HepG2 (cell line): ENCODE data around the gene SAP25. TPM values are rescaled to one million over a fixed set of nuclear protein-coding genes. Genes with fewer than 3 reads are reported as not detected.
A peak's percentile ranks its signal among the peaks of the same experiment; 100 is the strongest.

Experiments
- ARNT ChIP-seq: fragments of 450-650 bp; IDR thresholded peaks from 2 replicates; pipeline ENCODE4 v1.6.1; 2017
- HDAC1 ChIP-seq: sonication (generic); formaldehyde crosslinking; IDR thresholded peaks from 2 replicates; pipeline ENCODE4 v1.5.1; 2020; ENCODE audit warnings: mild to moderate bottlenecking, missing genetic modification reagents
- HNF4A ChIP-seq: sonication (generic); formaldehyde crosslinking; IDR thresholded peaks from 2 replicates; pipeline ENCODE4 v1.4.0; 2020; ENCODE audit warnings: missing genetic modification reagents
- HOXD1 ChIP-seq: sonication (generic); formaldehyde crosslinking; IDR thresholded peaks from 2 replicates; pipeline ENCODE4 v1.5.0; 2020; ENCODE audit warnings: missing genetic modification reagents
- KDM2A ChIP-seq: sonication (generic); formaldehyde crosslinking; IDR thresholded peaks from 2 replicates; pipeline ENCODE4 v1.4.0; 2020; ENCODE audit warnings: low read depth, missing genetic modification reagents, borderline replicate concordance
- XBP1 ChIP-seq: sonication (generic); formaldehyde crosslinking; IDR thresholded peaks from 2 replicates; pipeline ENCODE4 v1.5.0; 2020; ENCODE audit warnings: missing genetic modification reagents
- polyA plus RNA-seq, 8 experiments: library from polyadenylated mRNA; depleted of rRNA in 3 of 8; stranded (reverse) in 7 of 8; unstranded in 1 of 8; fragments of >200 nt; fragmentation: Illumina TruSeq in 4 of 8; extraction: Trizol in 4 of 8; gene quantifications; 2 replicates each; pipeline versions ENCODE4 v1.2.1 to v1.2.3, GENCODE V29; 2011 to 2016; ENCODE audit warnings: low read depth in 4 of 8, missing spikeins in 1 of 8, mixed read lengths in 1 of 8; ENCODE audit not compliant: insufficient read depth in 1 of 8
- total RNA-seq, 5 experiments: library from RNA; depleted of rRNA; stranded (reverse); fragments of >200 nt; fragmentation: Illumina TruSeq; extraction: Trizol; gene quantifications; 2 replicates each; pipeline ENCODE4 v1.2.3, GENCODE V29; 2016; ENCODE audit warnings: low read depth in 1 of 5
- TF ChIP-seq, protein P1 (sequence below): IDR thresholded peaks from 2 replicates; pipeline ENCODE4 v1.6.1; 2016; ENCODE audit warnings: mild to moderate bottlenecking
- TF ChIP-seq, protein P2 (sequence below): IDR thresholded peaks from 2 replicates; pipeline ENCODE4 v1.6.1; 2012; ENCODE audit warnings: low read length, improper control_type of control experiment
- TF ChIP-seq, protein P3 (sequence below): fragments of 450-650 bp; IDR thresholded peaks from 2 replicates; pipeline ENCODE4 v1.6.1; 2017
- TF ChIP-seq, protein P4 (sequence below): sonication (generic); formaldehyde crosslinking; IDR thresholded peaks from 2 replicates; pipeline ENCODE4 v1.8.0; 2022; ENCODE audit warnings: missing genetic modification reagents, low read depth, mild to moderate bottlenecking, borderline replicate concordance
- TF ChIP-seq, protein P5 (sequence below): sonication (generic); formaldehyde crosslinking; IDR thresholded peaks from 2 replicates; pipeline ENCODE4 v1.8.1; 2023; ENCODE audit warnings: mild to moderate bottlenecking, missing genetic modification reagents, borderline replicate concordance
- TF ChIP-seq, protein P6 (sequence below): sonication (generic); formaldehyde crosslinking; conservative IDR thresholded peaks from 2 replicates; pipeline ENCODE4 v1.4.0; 2020; ENCODE audit warnings: mild to moderate bottlenecking, missing genetic modification reagents, moderate library complexity
- TF ChIP-seq, protein P7 (sequence below): sonication (generic); formaldehyde crosslinking; IDR thresholded peaks from 2 replicates; pipeline ENCODE4 v1.5.0; 2020; ENCODE audit warnings: mild to moderate bottlenecking, missing genetic modification reagents, borderline replicate concordance

SAP25 gene
- total and polyA plus RNA-seq, 2 of the 13 experiments (the other 11 are each of a cell fraction or from before 2014, with no cell fraction given), result 0.15 to 0.20 TPM

DNA sequence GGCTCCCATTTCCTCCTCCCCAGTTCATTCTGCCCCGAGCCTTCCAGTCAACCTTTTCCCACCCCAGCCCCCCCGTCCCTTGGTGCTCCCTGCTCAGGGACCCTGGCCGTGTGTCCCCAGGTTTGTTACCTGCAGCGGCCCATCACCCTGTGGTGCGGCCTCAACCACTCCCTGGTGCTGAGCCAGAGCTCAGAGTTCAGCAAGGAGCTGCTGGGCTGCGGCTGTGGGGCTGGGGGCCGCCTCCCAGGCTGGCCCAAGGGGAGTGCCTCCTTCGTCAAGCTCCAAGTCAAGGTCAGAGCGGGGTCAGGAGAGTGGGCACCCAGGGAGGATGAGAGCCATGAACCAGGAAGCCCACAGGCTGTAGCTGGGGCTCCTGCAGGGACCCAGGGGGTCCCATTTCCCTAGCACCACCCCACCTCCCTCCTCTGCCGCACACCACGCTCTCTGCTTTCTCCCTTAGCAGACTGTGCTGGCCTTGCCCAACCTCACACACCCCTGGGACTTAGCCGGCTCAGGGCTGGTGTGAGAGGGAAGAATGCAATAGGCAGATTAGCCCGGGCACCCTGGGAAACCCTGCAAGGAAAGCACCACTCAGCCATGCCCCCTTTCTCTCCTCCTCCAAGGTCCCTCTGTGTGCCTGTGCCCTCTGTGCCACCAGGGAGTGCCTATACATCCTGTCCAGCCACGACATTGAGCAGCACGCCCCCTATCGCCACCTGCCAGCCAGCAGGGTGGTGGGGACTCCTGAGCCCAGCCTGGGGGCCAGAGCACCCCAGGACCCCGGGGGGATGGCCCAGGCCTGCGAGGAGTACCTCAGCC is 26.4 kb upstream of the SAP25 start (continued):
- TF ChIP-seq, protein P1, sequence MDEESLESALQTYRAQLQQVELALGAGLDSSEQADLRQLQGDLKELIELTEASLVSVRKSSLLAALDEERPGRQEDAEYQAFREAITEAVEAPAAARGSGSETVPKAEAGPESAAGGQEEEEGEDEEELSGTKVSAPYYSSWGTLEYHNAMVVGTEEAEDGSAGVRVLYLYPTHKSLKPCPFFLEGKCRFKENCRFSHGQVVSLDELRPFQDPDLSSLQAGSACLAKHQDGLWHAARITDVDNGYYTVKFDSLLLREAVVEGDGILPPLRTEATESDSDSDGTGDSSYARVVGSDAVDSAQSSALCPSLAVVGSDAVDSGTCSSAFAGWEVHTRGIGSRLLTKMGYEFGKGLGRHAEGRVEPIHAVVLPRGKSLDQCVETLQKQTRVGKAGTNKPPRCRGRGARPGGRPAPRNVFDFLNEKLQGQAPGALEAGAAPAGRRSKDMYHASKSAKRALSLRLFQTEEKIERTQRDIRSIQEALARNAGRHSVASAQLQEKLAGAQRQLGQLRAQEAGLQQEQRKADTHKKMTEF (CRISPR knock-in tag), result no peak
- TF ChIP-seq, protein P2, sequence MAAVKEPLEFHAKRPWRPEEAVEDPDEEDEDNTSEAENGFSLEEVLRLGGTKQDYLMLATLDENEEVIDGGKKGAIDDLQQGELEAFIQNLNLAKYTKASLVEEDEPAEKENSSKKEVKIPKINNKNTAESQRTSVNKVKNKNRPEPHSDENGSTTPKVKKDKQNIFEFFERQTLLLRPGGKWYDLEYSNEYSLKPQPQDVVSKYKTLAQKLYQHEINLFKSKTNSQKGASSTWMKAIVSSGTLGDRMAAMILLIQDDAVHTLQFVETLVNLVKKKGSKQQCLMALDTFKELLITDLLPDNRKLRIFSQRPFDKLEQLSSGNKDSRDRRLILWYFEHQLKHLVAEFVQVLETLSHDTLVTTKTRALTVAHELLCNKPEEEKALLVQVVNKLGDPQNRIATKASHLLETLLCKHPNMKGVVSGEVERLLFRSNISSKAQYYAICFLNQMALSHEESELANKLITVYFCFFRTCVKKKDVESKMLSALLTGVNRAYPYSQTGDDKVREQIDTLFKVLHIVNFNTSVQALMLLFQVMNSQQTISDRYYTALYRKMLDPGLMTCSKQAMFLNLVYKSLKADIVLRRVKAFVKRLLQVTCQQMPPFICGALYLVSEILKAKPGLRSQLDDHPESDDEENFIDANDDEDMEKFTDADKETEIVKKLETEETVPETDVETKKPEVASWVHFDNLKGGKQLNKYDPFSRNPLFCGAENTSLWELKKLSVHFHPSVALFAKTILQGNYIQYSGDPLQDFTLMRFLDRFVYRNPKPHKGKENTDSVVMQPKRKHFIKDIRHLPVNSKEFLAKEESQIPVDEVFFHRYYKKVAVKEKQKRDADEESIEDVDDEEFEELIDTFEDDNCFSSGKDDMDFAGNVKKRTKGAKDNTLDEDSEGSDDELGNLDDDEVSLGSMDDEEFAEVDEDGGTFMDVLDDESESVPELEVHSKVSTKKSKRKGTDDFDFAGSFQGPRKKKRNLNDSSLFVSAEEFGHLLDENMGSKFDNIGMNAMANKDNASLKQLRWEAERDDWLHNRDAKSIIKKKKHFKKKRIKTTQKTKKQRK, result no peak
- 0 out of 2 replicates have a peak, but pooled peaks have one; percentile 25 for TF ChIP-seq KDM2A (CRISPR knock-in tag)
- 0 out of 2 replicates have a peak, but pooled peaks have one; percentile 21 for TF ChIP-seq HNF4A (CRISPR knock-in tag)
- TF ChIP-seq ARNT, result no peak
- TF ChIP-seq, protein P3, sequence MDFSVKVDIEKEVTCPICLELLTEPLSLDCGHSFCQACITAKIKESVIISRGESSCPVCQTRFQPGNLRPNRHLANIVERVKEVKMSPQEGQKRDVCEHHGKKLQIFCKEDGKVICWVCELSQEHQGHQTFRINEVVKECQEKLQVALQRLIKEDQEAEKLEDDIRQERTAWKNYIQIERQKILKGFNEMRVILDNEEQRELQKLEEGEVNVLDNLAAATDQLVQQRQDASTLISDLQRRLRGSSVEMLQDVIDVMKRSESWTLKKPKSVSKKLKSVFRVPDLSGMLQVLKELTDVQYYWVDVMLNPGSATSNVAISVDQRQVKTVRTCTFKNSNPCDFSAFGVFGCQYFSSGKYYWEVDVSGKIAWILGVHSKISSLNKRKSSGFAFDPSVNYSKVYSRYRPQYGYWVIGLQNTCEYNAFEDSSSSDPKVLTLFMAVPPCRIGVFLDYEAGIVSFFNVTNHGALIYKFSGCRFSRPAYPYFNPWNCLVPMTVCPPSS, result no peak
- TF ChIP-seq, protein P4, sequence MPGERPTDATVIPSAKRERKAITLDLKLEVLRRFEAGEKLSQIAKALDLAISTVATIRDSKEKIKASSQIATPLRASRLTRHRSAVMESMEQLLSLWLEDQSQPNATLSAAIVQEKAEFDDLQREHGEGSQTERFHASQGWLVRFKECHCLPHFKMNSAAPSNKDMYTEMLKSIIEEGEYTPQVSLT (CRISPR knock-in tag), result no peak
- TF ChIP-seq, protein P5, sequence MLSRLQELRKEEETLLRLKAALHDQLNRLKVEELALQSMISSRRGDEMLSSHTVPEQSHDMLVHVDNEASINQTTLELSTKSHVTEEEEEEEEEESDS (CRISPR knock-in tag), result no peak
- TF ChIP-seq, protein P6, sequence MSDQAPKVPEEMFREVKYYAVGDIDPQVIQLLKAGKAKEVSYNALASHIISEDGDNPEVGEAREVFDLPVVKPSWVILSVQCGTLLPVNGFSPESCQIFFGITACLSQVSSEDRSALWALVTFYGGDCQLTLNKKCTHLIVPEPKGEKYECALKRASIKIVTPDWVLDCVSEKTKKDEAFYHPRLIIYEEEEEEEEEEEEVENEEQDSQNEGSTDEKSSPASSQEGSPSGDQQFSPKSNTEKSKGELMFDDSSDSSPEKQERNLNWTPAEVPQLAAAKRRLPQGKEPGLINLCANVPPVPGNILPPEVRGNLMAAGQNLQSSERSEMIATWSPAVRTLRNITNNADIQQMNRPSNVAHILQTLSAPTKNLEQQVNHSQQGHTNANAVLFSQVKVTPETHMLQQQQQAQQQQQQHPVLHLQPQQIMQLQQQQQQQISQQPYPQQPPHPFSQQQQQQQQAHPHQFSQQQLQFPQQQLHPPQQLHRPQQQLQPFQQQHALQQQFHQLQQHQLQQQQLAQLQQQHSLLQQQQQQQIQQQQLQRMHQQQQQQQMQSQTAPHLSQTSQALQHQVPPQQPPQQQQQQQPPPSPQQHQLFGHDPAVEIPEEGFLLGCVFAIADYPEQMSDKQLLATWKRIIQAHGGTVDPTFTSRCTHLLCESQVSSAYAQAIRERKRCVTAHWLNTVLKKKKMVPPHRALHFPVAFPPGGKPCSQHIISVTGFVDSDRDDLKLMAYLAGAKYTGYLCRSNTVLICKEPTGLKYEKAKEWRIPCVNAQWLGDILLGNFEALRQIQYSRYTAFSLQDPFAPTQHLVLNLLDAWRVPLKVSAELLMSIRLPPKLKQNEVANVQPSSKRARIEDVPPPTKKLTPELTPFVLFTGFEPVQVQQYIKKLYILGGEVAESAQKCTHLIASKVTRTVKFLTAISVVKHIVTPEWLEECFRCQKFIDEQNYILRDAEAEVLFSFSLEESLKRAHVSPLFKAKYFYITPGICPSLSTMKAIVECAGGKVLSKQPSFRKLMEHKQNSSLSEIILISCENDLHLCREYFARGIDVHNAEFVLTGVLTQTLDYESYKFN, result 0 out of 2 replicates have a peak, but pooled peaks have one; percentile 17
- TF ChIP-seq HOXD1 (CRISPR knock-in tag), result no peak
- TF ChIP-seq XBP1, result no peak
- no peak for TF ChIP-seq HDAC1 (CRISPR knock-in tag)
- TF ChIP-seq, protein P7, sequence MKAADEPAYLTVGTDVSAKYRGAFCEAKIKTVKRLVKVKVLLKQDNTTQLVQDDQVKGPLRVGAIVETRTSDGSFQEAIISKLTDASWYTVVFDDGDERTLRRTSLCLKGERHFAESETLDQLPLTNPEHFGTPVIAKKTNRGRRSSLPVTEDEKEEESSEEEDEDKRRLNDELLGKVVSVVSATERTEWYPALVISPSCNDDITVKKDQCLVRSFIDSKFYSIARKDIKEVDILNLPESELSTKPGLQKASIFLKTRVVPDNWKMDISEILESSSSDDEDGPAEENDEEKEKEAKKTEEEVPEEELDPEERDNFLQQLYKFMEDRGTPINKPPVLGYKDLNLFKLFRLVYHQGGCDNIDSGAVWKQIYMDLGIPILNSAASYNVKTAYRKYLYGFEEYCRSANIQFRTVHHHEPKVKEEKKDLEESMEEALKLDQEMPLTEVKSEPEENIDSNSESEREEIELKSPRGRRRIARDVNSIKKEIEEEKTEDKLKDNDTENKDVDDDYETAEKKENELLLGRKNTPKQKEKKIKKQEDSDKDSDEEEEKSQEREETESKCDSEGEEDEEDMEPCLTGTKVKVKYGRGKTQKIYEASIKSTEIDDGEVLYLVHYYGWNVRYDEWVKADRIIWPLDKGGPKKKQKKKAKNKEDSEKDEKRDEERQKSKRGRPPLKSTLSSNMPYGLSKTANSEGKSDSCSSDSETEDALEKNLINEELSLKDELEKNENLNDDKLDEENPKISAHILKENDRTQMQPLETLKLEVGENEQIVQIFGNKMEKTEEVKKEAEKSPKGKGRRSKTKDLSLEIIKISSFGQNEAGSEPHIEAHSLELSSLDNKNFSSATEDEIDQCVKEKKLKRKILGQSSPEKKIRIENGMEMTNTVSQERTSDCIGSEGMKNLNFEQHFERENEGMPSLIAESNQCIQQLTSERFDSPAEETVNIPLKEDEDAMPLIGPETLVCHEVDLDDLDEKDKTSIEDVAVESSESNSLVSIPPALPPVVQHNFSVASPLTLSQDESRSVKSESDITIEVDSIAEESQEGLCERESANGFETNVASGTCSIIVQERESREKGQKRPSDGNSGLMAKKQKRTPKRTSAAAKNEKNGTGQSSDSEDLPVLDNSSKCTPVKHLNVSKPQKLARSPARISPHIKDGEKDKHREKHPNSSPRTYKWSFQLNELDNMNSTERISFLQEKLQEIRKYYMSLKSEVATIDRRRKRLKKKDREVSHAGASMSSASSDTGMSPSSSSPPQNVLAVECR (CRISPR knock-in tag), result peak; percentile 22; the same call in 1 of the 2 replicates
